Calu3 (cell line): ENCODE measurements around the gene CFAP90. TPM values are rescaled to one million over a fixed set of nuclear protein-coding genes. Genes with fewer than 3 reads are reported as not detected.

ENCODE experiments used
- BruUV-seq: library from RNA; stranded (reverse); fragments of 400-500 nt; replicated peaks from 2 replicates; lab custom pipeline; 2021; lab: Mats Ljungman, UMichigan
- CTCF ChIA-PET: fragments of 300-600 bp; sonication (Branson Sonifier 250); formaldehyde crosslinking; loops from one replicate; lab custom pipeline; 2022; ENCODE audit warnings: antibody characterized with exemption; lab: Charles Lee
- DNase-seq: peaks from one replicate; pipeline ENCODE4 v3.0.0; 2022
- H3K27ac Mint-ChIP-seq: one replicate; pipeline ENCODE4 v1.8.0; 2022; ENCODE audit warnings: mixed read lengths; ENCODE audit not compliant: unreplicated experiment
- H3K27me3 Mint-ChIP-seq: one replicate; pipeline ENCODE4 v1.8.0; 2022; ENCODE audit warnings: mixed read lengths; ENCODE audit not compliant: unreplicated experiment
- H3K36me3 Mint-ChIP-seq: one replicate; pipeline ENCODE4 v1.8.0; 2022; ENCODE audit warnings: mild to moderate bottlenecking, moderate library complexity, mixed read lengths; ENCODE audit not compliant: insufficient read depth, unreplicated experiment
- H3K4me1 Mint-ChIP-seq: one replicate; pipeline ENCODE4 v1.8.0; 2022; ENCODE audit warnings: mild to moderate bottlenecking, low read depth, mixed read lengths; ENCODE audit not compliant: unreplicated experiment
- H3K4me3 Mint-ChIP-seq: one replicate; pipeline ENCODE4 v1.8.0; 2022; ENCODE audit warnings: mild to moderate bottlenecking, low read depth, moderate library complexity, mixed read lengths; ENCODE audit not compliant: unreplicated experiment
- H3K9me3 Mint-ChIP-seq: one replicate; pipeline ENCODE4 v1.8.0; 2022; ENCODE audit warnings: low read depth, mixed read lengths; ENCODE audit not compliant: unreplicated experiment
- CTCF ChIP-seq: fragments of 200-600 bp; IDR thresholded peaks from one replicate; pipeline ENCODE4 v1.8.0; 2022; ENCODE audit warnings: antibody characterized with exemption; ENCODE audit not compliant: unreplicated experiment
- intact Hi-C: fragments of 100-400 bp; cut with micrococcal nuclease; formaldehyde crosslinking; loops from one replicate; pipeline ENCODE4 v1.10.0; 2022; ENCODE audit not compliant: unreplicated experiment
- total RNA-seq: library from RNA; stranded (reverse); gene quantifications from 2 replicates; pipeline ENCODE4 v1.2.3, GENCODE V29; 2022

The CFAP90 gene
- total RNA-seq, 1 experiment from 2014 or later, result not detected

DNA sequence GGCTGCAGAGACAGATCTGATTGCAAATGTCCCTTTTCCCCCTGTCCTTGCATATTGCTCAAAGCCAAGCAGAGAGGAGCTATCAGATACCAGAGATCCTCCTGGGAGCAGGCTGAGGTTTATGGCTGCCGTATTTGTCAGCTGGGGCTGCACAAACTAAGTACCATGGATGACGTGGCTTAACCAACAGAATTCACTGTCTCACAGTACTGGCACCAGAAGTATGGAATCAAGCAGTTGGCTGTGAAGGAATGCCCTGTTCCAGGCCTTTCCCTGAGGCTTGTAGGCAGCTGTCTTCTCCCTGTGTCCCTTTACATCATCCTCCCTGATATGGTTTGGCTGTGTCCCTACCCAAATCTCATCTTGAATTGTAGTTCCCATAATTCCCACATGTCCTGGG, 2.6 kb downstream of the CFAP90 start:
- no peak for DNase-seq
- CTCF ChIA-PET, result no interaction called here
- Mint-ChIP-seq H3K4me1 (no peaks in the 10 kb centered on the region), H3K9me3 (peaks cover 2% of the 10 kb centered on the region), H3K27ac (no peak overlapping the region), H3K4me3 (no peak overlapping the region), H3K27me3 (peaks cover 53% of the 10 kb centered on the region), H3K36me3 (no peaks in the 10 kb centered on the region)
- no peak for TF ChIP-seq CTCF
- BruUV-seq, result no TSS peak
- intact Hi-C loops, result no loop called here

DNA sequence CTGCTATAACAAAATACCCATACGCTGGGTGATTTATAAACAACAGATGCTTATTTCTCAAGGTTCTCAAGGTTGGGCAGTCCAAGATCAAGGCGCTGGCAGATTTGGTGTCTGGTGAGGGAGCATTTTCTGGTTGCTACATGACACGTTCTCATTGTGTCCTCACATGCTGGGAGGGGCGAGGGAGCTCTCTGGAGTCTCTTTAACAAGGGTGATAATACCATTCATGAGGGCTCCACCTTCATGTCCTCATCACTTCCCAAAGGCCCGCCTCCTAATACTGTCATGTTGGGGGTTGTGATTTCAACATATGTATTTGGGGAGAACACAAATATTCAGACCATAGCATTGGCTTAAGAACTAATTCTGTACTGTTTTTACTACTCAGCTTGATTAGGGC, 4.6 kb downstream of the CFAP90 start:
- CTCF ChIA-PET, result no interaction called here
- H3K4me3 Mint-ChIP-seq, result no peak overlapping the region
- peaks cover 66% of the 10 kb centered on the region for H3K27me3 Mint-ChIP-seq
- H3K9me3 Mint-ChIP-seq, result peaks cover 3% of the 10 kb centered on the region
- H3K4me1 Mint-ChIP-seq, result no peaks in the 10 kb centered on the region
- intact Hi-C loops, result no loop called here
- DNase-seq, result no peak
- no peak for TF ChIP-seq CTCF
- H3K27ac Mint-ChIP-seq, result no peak overlapping the region
- no TSS peak for BruUV-seq
- no peaks in the 10 kb centered on the region for H3K36me3 Mint-ChIP-seq

DNA sequence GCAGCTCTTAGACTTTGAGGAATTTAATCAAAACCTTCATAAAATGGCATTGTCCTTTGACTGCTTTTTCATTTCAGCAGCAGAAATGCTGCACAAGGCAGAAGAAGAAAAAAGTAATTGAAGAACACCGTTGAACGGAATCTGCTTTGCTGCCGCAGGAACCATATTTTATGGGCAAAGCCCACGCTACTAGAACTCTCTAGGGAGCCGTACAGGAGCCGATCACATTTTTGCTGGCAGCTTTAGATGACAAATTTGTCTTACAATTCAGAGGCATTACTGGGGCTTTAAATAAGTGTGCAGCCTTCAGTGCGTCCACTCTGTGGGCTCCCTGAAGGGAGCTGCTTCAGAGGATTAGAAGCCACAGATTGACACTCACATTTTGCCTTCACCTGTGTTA, 5.4 kb downstream of the CFAP90 start:
- intact Hi-C loops, result no loop called here
- Mint-ChIP-seq H3K27me3 (peaks cover 74% of the 10 kb centered on the region), H3K4me1 (no peaks in the 10 kb centered on the region), H3K9me3 (peaks cover 3% of the 10 kb centered on the region), H3K36me3 (no peaks in the 10 kb centered on the region), H3K4me3 (no peak overlapping the region), H3K27ac (no peak overlapping the region)
- TF ChIP-seq CTCF, result no peak
- BruUV-seq, result no TSS peak
- DNase-seq, result no peak
- CTCF ChIA-PET, result no interaction called here

DNA sequence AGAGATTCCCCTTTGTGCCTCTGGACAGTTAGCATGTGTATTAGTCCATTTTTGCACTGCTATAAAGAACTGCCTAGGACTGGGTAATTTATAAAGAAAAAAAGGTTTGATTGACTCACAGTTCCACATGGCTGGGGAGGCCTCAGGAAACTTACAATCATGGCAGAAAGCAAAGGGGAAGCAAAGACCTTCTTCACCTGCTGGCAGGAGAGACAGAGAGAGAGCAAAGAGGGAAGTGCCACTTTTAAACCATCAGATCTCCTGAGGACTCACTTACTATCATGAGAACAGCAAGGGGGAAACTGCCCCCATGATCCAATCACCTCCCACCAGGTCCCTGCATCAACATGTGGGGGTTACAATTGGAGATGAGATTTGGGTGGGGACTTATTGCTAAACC, 6.0 kb downstream of the CFAP90 start:
- Mint-ChIP-seq H3K9me3 (peaks cover 6% of the 10 kb centered on the region), H3K36me3 (no peaks in the 10 kb centered on the region), H3K4me3 (no peak overlapping the region), H3K4me1 (no peaks in the 10 kb centered on the region), H3K27ac (no peak overlapping the region), H3K27me3 (peaks cover 81% of the 10 kb centered on the region)
- CTCF ChIA-PET, result interaction anchor here (0.5 kb wide), 1 partner anchor 28 kb away, joined by 9 read pairs; no protein-coding TSS in a partner anchor
- intact Hi-C loops, result no loop called here
- BruUV-seq, result no TSS peak
- TF ChIP-seq CTCF, result no peak
- no peak for DNase-seq
